Trophoblast cell (in vitro differentiated cells and primary cell): ENCODE results near the gene RANBP10.

ENCODE experiments used
- DNase-seq, 2 donors: peaks; one replicate each; pipeline ENCODE4 v3.0.0-alpha.2; 2016
- H2AFZ ChIP-seq: 2 replicates; pipeline ENCODE4 v1.6.1; 2013; ENCODE audit warnings: low read length, moderate library complexity, mild to moderate bottlenecking; ENCODE audit not compliant: insufficient read depth, poor library complexity
- H2AK5ac ChIP-seq: 2 replicates; pipeline ENCODE4 v1.6.1; 2013; ENCODE audit warnings: mild to moderate bottlenecking, low read length
- H2BK120ac ChIP-seq: 2 replicates; pipeline ENCODE4 v1.6.1; 2013; ENCODE audit warnings: low read length, mild to moderate bottlenecking, moderate library complexity; ENCODE audit not compliant: insufficient read depth, poor library complexity
- H2BK12ac ChIP-seq: 2 replicates; pipeline ENCODE4 v1.6.1; 2013; ENCODE audit warnings: mild to moderate bottlenecking, low read length, moderate library complexity
- H2BK5ac ChIP-seq: 2 replicates; pipeline ENCODE4 v1.6.1; 2013; ENCODE audit warnings: low read length, low read depth, moderate library complexity, mild to moderate bottlenecking; ENCODE audit not compliant: poor library complexity
- H3K14ac ChIP-seq: 2 replicates; pipeline ENCODE4 v1.6.1; 2013; ENCODE audit warnings: mild to moderate bottlenecking, low read length
- H3K18ac ChIP-seq: 2 replicates; pipeline ENCODE4 v1.6.1; 2013; ENCODE audit warnings: mild to moderate bottlenecking, low read length
- H3K23ac ChIP-seq: 2 replicates; pipeline ENCODE4 v1.6.1; 2013; ENCODE audit warnings: low read length
- H3K27ac ChIP-seq: 2 replicates; pipeline ENCODE4 v1.5.1; 2013; ENCODE audit warnings: low read depth, mild to moderate bottlenecking, inconsistent platforms, low read length, moderate library complexity
- H3K27me3 ChIP-seq: 2 replicates; pipeline ENCODE4 v1.6.1; 2013; ENCODE audit warnings: inconsistent platforms, mild to moderate bottlenecking, low read length, moderate library complexity; ENCODE audit not compliant: insufficient read depth
- H3K36me3 ChIP-seq, 2 experiments: 1 replicate in 1 of 2; 2 replicates in 1 of 2; pipeline ENCODE4 v1.6.1; 2013; ENCODE audit warnings: low read length in 2 of 2, mild to moderate bottlenecking in 2 of 2, moderate library complexity in 1 of 2; ENCODE audit not compliant: insufficient read depth in 2 of 2, control insufficient read depth in 1 of 2
- H3K4ac ChIP-seq: 2 replicates; pipeline ENCODE4 v1.6.1; 2013; ENCODE audit warnings: low read depth, mild to moderate bottlenecking, low read length, moderate library complexity
- H3K4me1 ChIP-seq, 2 experiments: 1 replicate in 1 of 2; 2 replicates in 1 of 2; pipeline ENCODE4 v1.6.1; 2013; ENCODE audit warnings: low read length in 2 of 2, mild to moderate bottlenecking in 2 of 2, moderate library complexity in 1 of 2; ENCODE audit not compliant: insufficient read depth in 2 of 2, control insufficient read depth in 1 of 2
- H3K4me2 ChIP-seq: 2 replicates; pipeline ENCODE4 v1.6.1; 2013; ENCODE audit warnings: inconsistent platforms, mild to moderate bottlenecking, low read length, moderate library complexity
- H3K4me3 ChIP-seq: 2 replicates; pipeline ENCODE4 v1.5.1; 2013; ENCODE audit warnings: mild to moderate bottlenecking, low read depth, low read length, inconsistent platforms
- H3K79me1 ChIP-seq: one replicate; pipeline ENCODE4 v1.6.1; 2013; ENCODE audit warnings: low read length
- H3K79me2 ChIP-seq: 2 replicates; pipeline ENCODE4 v1.6.1; 2013; ENCODE audit warnings: low read length, mild to moderate bottlenecking; ENCODE audit not compliant: control insufficient read depth, insufficient read depth, poor library complexity
- H3K9ac ChIP-seq: 2 replicates; pipeline ENCODE4 v1.6.1; 2013; ENCODE audit warnings: mild to moderate bottlenecking, low read length
- H3K9me3 ChIP-seq: 2 replicates; pipeline ENCODE4 v1.6.1; 2013; ENCODE audit warnings: low read depth, mild to moderate bottlenecking, control low read depth, inconsistent platforms, low read length; ENCODE audit not compliant: insufficient read depth
- H4K12ac ChIP-seq: 2 replicates; pipeline ENCODE4 v1.6.1; 2013; ENCODE audit warnings: low read depth, mild to moderate bottlenecking, low read length, moderate library complexity
- H4K8ac ChIP-seq: 2 replicates; pipeline ENCODE4 v1.6.1; 2013; ENCODE audit warnings: low read depth, mild to moderate bottlenecking, low read length, moderate library complexity
- H4K91ac ChIP-seq: one replicate; pipeline ENCODE4 v1.6.1; 2013; ENCODE audit warnings: low read depth, mild to moderate bottlenecking, low read length, moderate library complexity
- WGBS: extraction: QIAGEN DNeasy Blood & Tissue Kit; methylation state at CpG from one replicate; pipeline ENCODE4 v1.1.7; 2013; ENCODE audit warnings: missing lambda C conversion rate; ENCODE audit not compliant: insufficient read length, insufficient coverage; ENCODE audit errors: extremely low coverage; 5-methylcytosine and 5-hydroxymethylcytosine counted together

The RANBP10 gene

GRCh38 chr16:67719048-67719777 lies 87.1 kb downstream of the RANBP10 start, which contains the start of gene GFOD2:
GFOD2 (minus strand) TSS chr16:67719316; CDS start chr16:67685715, 33,601 bp downstream.
- H4K8ac ChIP-seq: peak within 1 kb of the TSS; percentile 92
- peak within 1 kb of the TSS; percentile 97 for H2AFZ ChIP-seq
- peak within 1 kb of the TSS; percentile 34 for H3K27ac ChIP-seq
- peak within 1 kb of the TSS; percentile 84 for H3K9ac ChIP-seq
- peak; percentile 95 to 99 for DNase-seq
- peak within 1 kb of the TSS; percentile 3 for H2BK12ac ChIP-seq
- peaks cover 0 to 7% of the 10 kb centered on the region in 2 experiments for H3K36me3 ChIP-seq
- peak within 1 kb of the TSS; percentile 99 for H3K18ac ChIP-seq
- H3K23ac ChIP-seq: no peak within 1 kb of the TSS
- no CpG with 5 or more reads among the region's 59 CpGs for WGBS
- H3K4me1 ChIP-seq: peaks cover 15 to 21% of the 10 kb centered on the region in 2 experiments
- H3K14ac ChIP-seq: peak within 1 kb of the TSS; percentile 97
- H3K79me1 ChIP-seq: peaks cover 12% of the 10 kb centered on the region
- H3K9me3 ChIP-seq: no peaks in the 10 kb centered on the region
- H4K12ac ChIP-seq: peak within 1 kb of the TSS; percentile 98
- peak within 1 kb of the TSS; percentile 81 for H3K4me2 ChIP-seq
- H3K4me3 ChIP-seq: peak within 1 kb of the TSS; percentile 96
- H3K79me2 ChIP-seq: peaks cover 11% of the 10 kb centered on the region
- H4K91ac ChIP-seq: peak within 1 kb of the TSS; percentile 86
- H2BK120ac ChIP-seq: peak within 1 kb of the TSS; percentile 86
- H2AK5ac ChIP-seq: peak within 1 kb of the TSS; percentile 71
- H2BK5ac ChIP-seq: peak within 1 kb of the TSS; percentile 87
- peak within 1 kb of the TSS; percentile 56 for H3K4ac ChIP-seq
- H3K27me3 ChIP-seq: no peaks in the 10 kb centered on the region

- Histone ChIP-seq H2AK5ac (peak overlapping the region; percentile 71), H3K9ac (peak overlapping the region; percentile 80), H4K91ac (peak overlapping the region; percentile 85), H3K4ac (peak overlapping the region; percentile 31), H3K79me1 (peaks cover 12% of the 10 kb centered on the region), H2BK5ac (peak overlapping the region; percentile 87), H3K4me1 (peaks cover 11 to 17% of the 10 kb centered on the region in 2 experiments), H3K4me2 (peak overlapping the region; percentile 81), H2AFZ (peak overlapping the region; percentile 97), H2BK12ac (no peak overlapping the region), H4K8ac (peak overlapping the region; percentile 92), H3K9me3 (no peaks in the 10 kb centered on the region), H3K23ac (no peak overlapping the region), H3K27me3 (no peaks in the 10 kb centered on the region), H2BK120ac (peak overlapping the region; percentile 86), H3K36me3 (peaks cover 0 to 5% of the 10 kb centered on the region in 2 experiments), H3K18ac (peak overlapping the region; percentile 99), H3K79me2 (peaks cover 11% of the 10 kb centered on the region), H4K12ac (peak overlapping the region; percentile 79), H3K14ac (peak overlapping the region; percentile 97), H3K27ac (no peak overlapping the region), H3K4me3 (peak overlapping the region; percentile 96)
- no CpG with 5 or more reads among the region's 14 CpGs for WGBS
- DNase-seq: peak in 1 of 2 donors; percentile 13
Observed at GRCh38 chr16:67718668-67719047, 87.7 kb downstream of the RANBP10 start.

GRCh38 chr16:67716097-67716496 lies 90.3 kb downstream of the RANBP10 start:
- H3K4me1 ChIP-seq: peaks cover 6 to 9% of the 10 kb centered on the region in 2 experiments
- H3K14ac ChIP-seq: no peak overlapping the region
- no peaks in the 10 kb centered on the region for H3K9me3 ChIP-seq
- DNase-seq: no peak
- no peak overlapping the region for H2BK12ac ChIP-seq
- H2AFZ ChIP-seq: no peak overlapping the region
- peaks cover 11% of the 10 kb centered on the region for H3K79me2 ChIP-seq
- no peak overlapping the region for H3K4me3 ChIP-seq
- no peak overlapping the region for H3K9ac ChIP-seq
- H3K4me2 ChIP-seq: no peak overlapping the region
- no peak overlapping the region for H4K91ac ChIP-seq
- no CpG with 5 or more reads among the region's 2 CpGs for WGBS
- H3K23ac ChIP-seq: no peak overlapping the region
- H4K8ac ChIP-seq: no peak overlapping the region
- no peak overlapping the region for H3K27ac ChIP-seq
- no peak overlapping the region for H3K18ac ChIP-seq
- H2BK120ac ChIP-seq: no peak overlapping the region
- H3K27me3 ChIP-seq: no peaks in the 10 kb centered on the region
- H3K36me3 ChIP-seq: no peaks in the 10 kb centered on the region
- H2AK5ac ChIP-seq: no peak overlapping the region
- H3K4ac ChIP-seq: no peak overlapping the region
- no peak overlapping the region for H4K12ac ChIP-seq
- no peak overlapping the region for H2BK5ac ChIP-seq
- H3K79me1 ChIP-seq: peaks cover 12% of the 10 kb centered on the region

GRCh38 chr16:67714522-67714921 lies 91.8 kb downstream of the RANBP10 start:
- Histone ChIP-seq H2AFZ (no peak overlapping the region), H3K9ac (no peak overlapping the region), H3K9me3 (no peaks in the 10 kb centered on the region), H3K18ac (no peak overlapping the region), H3K4me3 (no peak overlapping the region), H3K79me1 (peaks cover 8% of the 10 kb centered on the region), H4K8ac (no peak overlapping the region), H3K14ac (no peak overlapping the region), H3K4ac (no peak overlapping the region), H4K12ac (no peak overlapping the region), H3K79me2 (peaks cover 10% of the 10 kb centered on the region), H4K91ac (no peak overlapping the region), H3K36me3 (no peaks in the 10 kb centered on the region), H3K4me2 (no peak overlapping the region), H2AK5ac (no peak overlapping the region), H3K27me3 (no peaks in the 10 kb centered on the region), H3K4me1 (peaks cover 0 to 5% of the 10 kb centered on the region in 2 experiments), H3K27ac (no peak overlapping the region), H3K23ac (no peak overlapping the region), H2BK5ac (no peak overlapping the region), H2BK120ac (no peak overlapping the region), H2BK12ac (no peak overlapping the region)
- DNase-seq: no peak
- no CpG with 5 or more reads among the region's 1 CpG for WGBS
